Thyroid gland (tissue), 4 donors: Measurements from ENCODE around the gene TSPAN15.

Experiments used
- POLR2A ChIP-seq, 2 donors: fragments of 450-650 bp; IDR thresholded peaks; one replicate each; pipeline ENCODE4 v1.6.1; 2017; ENCODE audit warnings: antibody characterized with exemption in 2 of 2, mild to moderate bottlenecking in 2 of 2, moderate library complexity in 1 of 2
- TF ChIP-seq, protein P1 (sequence below), 6 experiments: fragments of 200-600 bp in 3 of 6; fragments of 450-650 bp in 3 of 6; sonication (generic) in 3 of 6; IDR thresholded peaks; one replicate each; pipeline ENCODE4 v1.5.1; 2016 to 2019; ENCODE audit warnings: antibody characterized with exemption in 6 of 6, mild to moderate bottlenecking in 2 of 6, inconsistent platforms in 1 of 6, moderate library complexity in 1 of 6

DNA sequence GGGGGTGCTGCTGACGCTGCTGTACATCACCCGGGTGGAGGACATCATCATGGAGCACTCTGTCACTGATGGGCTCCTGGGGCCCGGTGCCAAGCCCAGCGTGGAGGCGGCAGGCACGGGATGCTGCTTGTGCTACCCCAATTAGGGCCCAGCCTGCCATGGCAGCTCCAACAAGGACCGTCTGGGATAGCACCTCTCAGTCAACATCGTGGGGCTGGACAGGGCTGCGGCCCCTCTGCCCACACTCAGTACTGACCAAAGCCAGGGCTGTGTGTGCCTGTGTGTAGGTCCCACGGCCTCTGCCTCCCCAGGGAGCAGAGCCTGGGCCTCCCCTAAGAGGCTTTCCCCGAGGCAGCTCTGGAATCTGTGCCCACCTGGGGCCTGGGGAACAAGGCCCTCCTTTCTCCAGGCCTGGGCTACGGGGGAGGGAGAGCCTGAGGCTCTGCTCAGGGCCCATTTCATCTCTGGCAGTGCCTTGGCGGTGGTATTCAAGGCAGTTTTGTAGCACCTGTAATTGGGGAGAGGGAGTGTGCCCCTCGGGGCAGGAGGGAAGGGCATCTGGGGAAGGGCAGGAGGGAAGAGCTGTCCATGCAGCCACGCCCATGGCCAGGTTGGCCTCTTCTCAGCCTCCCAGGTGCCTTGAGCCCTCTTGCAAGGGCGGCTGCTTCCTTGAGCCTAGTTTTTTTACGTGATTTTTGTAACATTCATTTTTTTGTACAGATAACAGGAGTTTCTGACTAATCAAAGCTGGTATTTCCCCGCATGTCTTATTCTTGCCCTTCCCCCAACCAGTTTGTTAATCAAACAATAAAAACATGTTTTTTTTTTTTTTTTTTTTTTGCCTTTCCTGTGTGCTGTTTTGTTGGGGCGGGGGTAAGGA, 55.8 kb downstream of the TSPAN15 start:
- TF ChIP-seq, protein P1, sequence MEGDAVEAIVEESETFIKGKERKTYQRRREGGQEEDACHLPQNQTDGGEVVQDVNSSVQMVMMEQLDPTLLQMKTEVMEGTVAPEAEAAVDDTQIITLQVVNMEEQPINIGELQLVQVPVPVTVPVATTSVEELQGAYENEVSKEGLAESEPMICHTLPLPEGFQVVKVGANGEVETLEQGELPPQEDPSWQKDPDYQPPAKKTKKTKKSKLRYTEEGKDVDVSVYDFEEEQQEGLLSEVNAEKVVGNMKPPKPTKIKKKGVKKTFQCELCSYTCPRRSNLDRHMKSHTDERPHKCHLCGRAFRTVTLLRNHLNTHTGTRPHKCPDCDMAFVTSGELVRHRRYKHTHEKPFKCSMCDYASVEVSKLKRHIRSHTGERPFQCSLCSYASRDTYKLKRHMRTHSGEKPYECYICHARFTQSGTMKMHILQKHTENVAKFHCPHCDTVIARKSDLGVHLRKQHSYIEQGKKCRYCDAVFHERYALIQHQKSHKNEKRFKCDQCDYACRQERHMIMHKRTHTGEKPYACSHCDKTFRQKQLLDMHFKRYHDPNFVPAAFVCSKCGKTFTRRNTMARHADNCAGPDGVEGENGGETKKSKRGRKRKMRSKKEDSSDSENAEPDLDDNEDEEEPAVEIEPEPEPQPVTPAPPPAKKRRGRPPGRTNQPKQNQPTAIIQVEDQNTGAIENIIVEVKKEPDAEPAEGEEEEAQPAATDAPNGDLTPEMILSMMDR (IDR thresholded peaks at IDR 0.05), result no peak
- no peak for TF ChIP-seq POLR2A (IDR thresholded peaks at IDR 0.05)
